Uterus (tissue), 2 donors: ENCODE data around the gene RSBN1L.

ENCODE experiments used
- CTCF ChIP-seq, 4 experiments: fragments of 200-600 bp in 2 of 4; fragments of 450-650 bp in 2 of 4; sonication (generic) in 2 of 4; IDR thresholded peaks; one replicate each; pipeline ENCODE4 v1.5.1; 2016 to 2019; ENCODE audit warnings: antibody characterized with exemption in 4 of 4, mild to moderate bottlenecking in 2 of 4, moderate library complexity in 1 of 4
- POLR2A ChIP-seq, 2 donors: fragments of 450-650 bp; IDR thresholded peaks; one replicate each; pipeline ENCODE4 v1.6.1; 2016; ENCODE audit warnings: antibody characterized with exemption in 2 of 2, mild to moderate bottlenecking in 1 of 2, moderate library complexity in 1 of 2

GRCh38 chr7:77738382-77738781 is 42.1 kb downstream of the RSBN1L start:
- TF ChIP-seq POLR2A (IDR thresholded peaks at IDR 0.05) (no peak), CTCF (IDR thresholded peaks at IDR 0.05) (no peak)
